NCI-H2029 (cell line): ENCODE data around the gene QDPR.
A peak's percentile ranks its signal among the peaks of the same experiment; 100 is the strongest.
"Not testable (repeated sequence)": the region's sequence is repeated elsewhere in the genome, so short reads cannot be mapped to it uniquely, and the experiment has no call there.

ENCODE experiments used
- DNase-seq: peaks from one replicate; lab custom pipeline; 2025; lab: John Stamatoyannopoulos, UW

QDPR gene

DNA sequence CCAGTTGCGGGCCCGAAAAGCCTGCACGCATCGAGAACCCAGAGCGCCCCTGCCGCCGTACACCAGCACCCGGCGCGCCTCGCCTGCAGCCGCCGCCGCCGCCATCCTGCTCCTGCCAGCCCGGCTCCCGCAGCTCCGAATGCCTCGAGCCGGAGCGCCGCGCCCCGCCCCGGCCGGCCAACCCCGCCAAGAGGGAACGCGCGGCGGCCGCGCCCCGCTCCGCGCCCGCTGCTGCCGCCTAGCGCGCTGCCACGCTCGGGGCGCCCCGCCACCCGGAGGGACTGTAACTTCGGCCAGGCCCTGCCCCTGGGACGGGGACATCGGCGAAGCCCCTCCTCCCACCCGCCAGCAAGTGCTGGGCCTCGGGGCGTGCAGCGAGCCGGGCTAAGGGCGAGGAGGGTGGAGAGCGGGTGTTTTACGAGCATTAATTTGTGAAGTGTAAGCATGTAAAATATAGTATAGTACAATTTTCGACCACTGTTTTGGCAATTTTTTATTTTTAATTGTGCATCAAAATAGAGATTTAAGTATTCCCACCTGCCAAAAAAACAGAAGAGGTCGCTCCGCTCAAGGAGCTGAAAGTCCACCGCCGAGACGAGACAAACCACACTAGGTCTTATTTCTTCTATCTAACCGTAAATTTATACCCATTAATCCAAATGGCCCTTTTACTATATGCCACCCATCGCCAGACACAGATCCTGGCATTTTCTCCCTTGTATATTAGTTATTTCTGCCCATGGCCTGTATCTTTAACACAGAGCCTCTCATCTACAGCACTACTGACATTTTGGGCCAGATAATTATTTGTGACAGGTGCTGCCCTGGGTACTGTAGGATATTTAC, at the start of gene QDPR:
QDPR (minus strand) TSS at position 141 of the 846 bp plus-strand sequence; CDS start at position 105, 36 bp downstream.
- DNase-seq, result peak; percentile 49

DNA sequence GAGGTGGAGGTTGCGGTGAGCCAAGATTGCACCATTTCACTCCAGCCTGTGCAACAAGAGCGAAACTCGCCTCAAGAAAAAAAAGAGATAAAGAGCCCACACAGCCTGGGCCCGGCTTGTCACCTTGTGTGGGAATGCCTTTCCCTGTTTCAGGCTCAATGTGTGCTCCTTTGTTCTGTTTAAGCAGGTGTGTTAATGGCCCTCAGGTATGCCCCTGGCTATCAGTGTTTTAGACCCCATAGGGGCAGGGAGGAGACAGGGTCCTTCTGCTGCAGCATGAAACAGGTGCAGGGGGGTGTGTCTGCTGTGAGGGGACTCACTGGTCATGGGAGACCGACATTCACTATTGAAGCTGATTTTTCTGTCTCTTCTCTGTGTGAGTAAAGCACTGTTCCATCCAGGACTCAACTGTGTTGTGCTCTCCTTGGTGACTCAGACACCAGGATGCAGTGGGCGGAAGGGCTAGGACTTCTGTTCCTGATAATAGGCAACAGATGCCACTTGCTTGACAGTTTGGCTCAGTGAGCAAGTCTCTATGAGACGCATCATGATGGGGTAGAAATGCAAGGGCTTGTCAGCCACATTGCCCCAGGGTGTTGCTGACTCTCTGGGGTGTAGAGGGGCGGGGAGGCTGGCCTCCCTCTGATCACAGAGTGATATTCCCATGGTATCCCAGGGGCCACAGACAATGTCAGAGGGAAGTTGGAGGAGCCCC, 49.5 kb upstream of the QDPR start:
- no peak for DNase-seq

GRCh38 chr4:17560065-17560673, 48.3 kb upstream of the QDPR start:
- DNase-seq, result no peak

GRCh38 chr4:17559709-17560048, 47.8 kb upstream of the QDPR start:
- DNase-seq, result no peak

DNA sequence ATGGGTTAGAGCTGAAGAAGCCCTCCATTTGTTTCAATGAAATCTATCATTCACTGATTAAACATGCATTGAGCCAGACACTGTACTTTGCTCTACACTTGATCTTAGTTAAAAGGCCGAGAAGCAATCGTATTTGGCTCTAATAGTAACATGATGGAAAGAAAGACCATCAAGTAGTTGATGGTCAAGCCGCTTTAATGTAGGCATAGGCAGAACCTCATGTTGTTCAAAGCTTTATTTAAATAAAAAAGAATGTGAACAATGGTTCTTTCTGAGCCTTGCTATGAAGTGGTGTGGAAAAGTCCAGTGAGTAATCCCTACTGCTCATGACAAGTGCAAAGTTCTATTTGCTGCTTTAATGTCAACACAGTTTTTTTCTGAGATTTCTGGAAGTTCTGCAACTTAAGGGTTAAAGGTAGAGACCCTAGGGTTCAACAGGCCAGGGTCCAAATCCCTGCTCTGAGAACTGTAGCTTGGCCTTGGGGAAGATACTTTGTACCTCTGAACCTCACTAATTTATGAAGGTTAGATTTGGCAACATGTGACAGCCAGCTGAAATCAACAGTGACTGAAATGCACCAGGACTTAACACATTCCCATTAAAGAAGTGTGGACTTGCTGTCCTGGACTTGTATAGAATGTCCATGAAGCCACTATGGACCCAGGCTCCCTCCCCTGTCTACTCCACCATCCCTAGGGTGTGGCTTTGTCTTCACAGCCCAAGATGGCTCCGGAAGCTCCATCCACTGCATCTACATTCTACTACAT, 47.2 kb upstream of the QDPR start:
- no peak for DNase-seq

GRCh38 chr4:17557880-17558279, 46.0 kb upstream of the QDPR start:
- no peak for DNase-seq

GRCh38 chr4:17556498-17556897, 44.6 kb upstream of the QDPR start:
- no peak for DNase-seq

- no peak for DNase-seq
Observed at GRCh38 chr4:17554568-17554967, 42.7 kb upstream of the QDPR start.

- no peak for DNase-seq
Observed at GRCh38 chr4:17552427-17552826, 40.5 kb upstream of the QDPR start.

- DNase-seq, result no peak
Observed at GRCh38 chr4:17550549-17550948, 38.7 kb upstream of the QDPR start.

- no peak for DNase-seq
Observed at GRCh38 chr4:17546678-17547077, 34.8 kb upstream of the QDPR start.

DNA sequence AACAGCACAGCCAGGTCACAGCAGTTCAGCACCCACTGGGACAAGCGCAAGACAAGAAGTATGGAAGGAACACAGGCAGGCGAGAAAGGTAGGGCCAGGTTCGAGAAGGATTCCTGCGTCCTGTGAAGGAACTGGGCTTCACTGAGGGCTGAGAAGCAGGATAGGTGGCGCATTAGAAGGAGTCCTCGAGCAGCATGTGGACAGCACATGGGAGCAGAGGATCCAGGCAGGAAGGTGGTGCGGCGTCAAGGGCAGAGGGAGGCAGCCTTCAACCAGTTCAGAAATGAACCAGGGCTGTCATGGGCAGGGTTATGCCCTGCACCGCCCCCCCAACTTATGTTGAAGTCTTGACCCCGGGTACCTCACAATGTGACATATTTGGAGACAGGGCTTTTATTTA, 34.3 kb upstream of the QDPR start:
- no peak for DNase-seq

DNA sequence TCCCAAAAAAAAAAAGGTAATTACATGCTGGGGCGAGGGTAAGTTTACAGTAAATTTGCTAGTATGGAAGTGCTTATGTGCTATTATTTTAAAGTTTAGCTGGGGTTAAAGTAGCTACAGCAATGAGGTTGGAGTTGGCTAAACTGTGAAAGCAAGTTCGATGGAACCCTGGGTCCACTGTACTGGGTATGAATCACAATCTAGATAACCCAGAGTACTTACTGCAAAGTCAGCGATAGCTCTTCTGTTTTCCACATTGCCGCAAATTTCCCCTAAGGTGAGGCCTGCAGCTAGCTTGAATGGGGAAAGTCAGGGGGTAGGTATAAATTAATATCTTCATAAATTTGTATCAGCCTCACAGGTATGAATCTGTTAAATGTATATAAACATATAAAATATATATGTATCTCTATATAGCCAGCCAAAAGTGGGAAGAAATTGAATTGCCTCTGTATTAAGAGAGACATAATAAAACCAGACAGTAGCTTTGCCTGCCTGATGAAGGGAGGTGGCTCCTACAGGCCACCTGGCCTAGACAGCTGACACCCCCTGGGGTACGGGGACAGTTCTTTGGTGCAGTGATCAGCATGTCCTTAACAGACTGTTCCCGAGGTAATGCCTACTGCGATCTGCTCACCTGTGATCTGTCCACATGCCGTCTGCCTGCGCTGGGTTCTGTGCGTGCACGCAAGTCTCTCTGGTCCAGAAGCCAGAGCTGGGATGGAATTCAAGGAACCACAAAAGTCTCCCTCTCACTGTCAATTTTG, 33.7 kb upstream of the QDPR start:
- no peak for DNase-seq

- peak; percentile 88 for DNase-seq
Observed at GRCh38 chr4:17544831-17545234, 32.9 kb upstream of the QDPR start.

- DNase-seq, result peak; percentile 88
Observed at GRCh38 chr4:17544205-17544604, 32.3 kb upstream of the QDPR start.

- DNase-seq, result not testable (repeated sequence)
Observed at GRCh38 chr4:17537060-17537459, 25.2 kb upstream of the QDPR start.

DNA sequence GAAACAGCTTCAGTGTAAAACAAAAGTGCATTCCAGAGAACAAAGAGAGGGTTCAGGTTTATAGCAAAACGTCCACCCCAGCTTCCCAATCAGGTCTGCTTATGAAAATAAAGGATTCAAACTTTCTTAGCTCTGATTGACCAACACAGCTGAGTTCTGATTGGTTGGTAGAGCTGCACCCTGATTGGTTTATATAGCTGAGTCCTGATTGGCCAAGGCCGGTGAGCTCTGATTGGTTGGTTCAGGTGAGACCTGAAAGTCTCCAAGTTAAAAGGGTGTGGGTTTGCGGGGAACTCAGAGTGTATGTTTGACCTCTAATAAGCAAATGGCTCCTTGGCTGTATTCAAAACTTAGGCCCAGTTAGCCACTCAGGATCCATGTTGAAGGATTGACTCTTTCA, 24.0 kb upstream of the QDPR start:
- no peak for DNase-seq

GRCh38 chr4:17535242-17535641, 23.4 kb upstream of the QDPR start:
- DNase-seq, result no peak

DNA sequence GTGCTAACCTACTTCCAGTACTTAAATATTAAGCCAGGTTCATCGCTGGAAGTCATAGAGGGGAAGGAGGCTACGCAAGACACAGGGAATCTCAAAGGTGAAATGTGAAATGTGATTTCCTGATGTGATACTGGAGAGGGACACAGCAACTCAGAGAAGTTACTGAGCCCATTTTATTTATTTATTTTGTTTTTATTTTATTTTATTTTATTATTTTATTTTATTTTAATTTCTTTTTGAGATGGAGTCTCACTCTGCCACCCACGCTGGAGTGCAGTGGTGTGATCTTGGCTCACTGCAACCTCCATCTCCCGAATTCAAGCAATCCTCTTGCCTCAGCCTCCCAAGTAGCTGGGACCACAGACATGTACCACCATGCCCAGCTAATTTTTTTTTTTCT, 22.8 kb upstream of the QDPR start:
- DNase-seq, result no peak

- no peak for DNase-seq
Observed at GRCh38 chr4:17531538-17532285, 19.8 kb upstream of the QDPR start.
